ENCODE results near the gene ZFP90. TPM values are rescaled to one million over a fixed set of nuclear protein-coding genes. Genes with fewer than 3 reads are reported as not detected.

Gene ZFP90
- total and polyA plus RNA-seq, 2 experiments from 2014 or later, result 10.9 to 13.4 TPM

GRCh38 chr16:68612996-68613395 lies 73.9 kb downstream of the ZFP90 start:
- Histone ChIP-seq H3K4me3 (no peak overlapping the region), H3K36me3 (replicated peaks; ENCODE audit: insufficient read depth, low read depth) (no peaks in the 10 kb centered on the region), H3K9me3 (ENCODE audit: low read depth) (peaks cover 5% of the 10 kb centered on the region), H3K79me2 (no peaks in the 10 kb centered on the region), H3K4me1 (ENCODE audit: insufficient read depth) (no peaks in the 10 kb centered on the region), H2AFZ (no peak overlapping the region), H3K27me3 (no peaks in the 10 kb centered on the region), H3K4me2 (no peak overlapping the region), H4K20me1 (ENCODE audit: insufficient read depth, poor library complexity, severe bottlenecking) (no peaks in the 10 kb centered on the region), H3K27ac (no peak overlapping the region), H3K9me2 (replicated peaks; ENCODE audit: insufficient read depth) (no peaks in the 10 kb centered on the region)
- TF ChIP-seq EZH2 (IDR thresholded peaks at IDR 0.05; ENCODE audit: borderline replicate concordance) (no peak), EZH2phosphoT487 (IDR thresholded peaks at IDR 0.05; ENCODE audit: low read depth, severe bottlenecking, unreplicated experiment) (no peak), CTCF (IDR thresholded peaks at IDR 0.05; ENCODE audit: poor library complexity) (no peak)
- WGBS (ENCODE audit: low lambda C conversion rate, missing lambda C conversion rate), result 92% methylated on average over 3 of the region's 3 CpGs
- no peak for DNase-seq (ENCODE audit: low spot score)

GRCh38 chr16:68617734-68618133 lies 78.6 kb downstream of the ZFP90 start:
- TF ChIP-seq EZH2phosphoT487 (IDR thresholded peaks at IDR 0.05; ENCODE audit: low read depth, severe bottlenecking, unreplicated experiment) (no peak), EZH2 (IDR thresholded peaks at IDR 0.05; ENCODE audit: borderline replicate concordance) (no peak), CTCF (IDR thresholded peaks at IDR 0.05; ENCODE audit: poor library complexity) (no peak)
- Histone ChIP-seq H3K4me3 (no peak overlapping the region), H3K4me1 (ENCODE audit: insufficient read depth) (no peaks in the 10 kb centered on the region), H3K36me3 (replicated peaks; ENCODE audit: insufficient read depth, low read depth) (no peaks in the 10 kb centered on the region), H2AFZ (no peak overlapping the region), H3K27ac (no peak overlapping the region), H3K79me2 (no peaks in the 10 kb centered on the region), H3K9me2 (replicated peaks; ENCODE audit: insufficient read depth) (no peaks in the 10 kb centered on the region), H3K27me3 (no peaks in the 10 kb centered on the region), H3K4me2 (no peak overlapping the region), H4K20me1 (ENCODE audit: insufficient read depth, poor library complexity, severe bottlenecking) (no peaks in the 10 kb centered on the region), H3K9me3 (ENCODE audit: low read depth) (peaks cover 5% of the 10 kb centered on the region)
- 92% methylated on average over 7 of the region's 7 CpGs for WGBS (ENCODE audit: low lambda C conversion rate, missing lambda C conversion rate)
- DNase-seq (ENCODE audit: low spot score), result no peak

Small RNAs within 50 kb of the gene (small RNA-seq; reads per million reads assigned to genes)
- gene RNU4-36P, result not detected

Other genes starting within 250 kb of the ZFP90 start
- gene SLC7A6OS, start 228.3 kb upstream of the ZFP90 start, total RNA-seq, result 8.8 and 13.0 TPM in 2 replicates
- gene SLC7A6OS, start 228.3 kb upstream of the ZFP90 start, polyA plus RNA-seq, result 13.7 and 18.9 TPM in 2 replicates
- 41.1 and 41.9 TPM in 2 replicates for gene PRMT7, start 228.3 kb upstream of the ZFP90 start, total RNA-seq
- 31.0 and 43.6 TPM in 2 replicates for gene PRMT7, start 228.3 kb upstream of the ZFP90 start, polyA plus RNA-seq
- gene SMPD3, start 90.8 kb upstream of the ZFP90 start, total RNA-seq, result 6.3 and 8.4 TPM in 2 replicates
- 5.7 and 9.5 TPM in 2 replicates for gene SMPD3, start 90.8 kb upstream of the ZFP90 start, polyA plus RNA-seq
- gene CDH3, start 106.0 kb downstream of the ZFP90 start, total RNA-seq, result 73.2 and 77.6 TPM in 2 replicates
- gene CDH3, start 106.0 kb downstream of the ZFP90 start, polyA plus RNA-seq, result 62.4 and 77.4 TPM in 2 replicates
- 190 and 193 TPM in 2 replicates for gene CDH1, start 198.0 kb downstream of the ZFP90 start, total RNA-seq
- gene CDH1, start 198.0 kb downstream of the ZFP90 start, polyA plus RNA-seq, result 105 and 131 TPM in 2 replicates